Testis (tissue), 3 donors: ENCODE measurements around the gene MICAL1. TPM values are rescaled to one million over a fixed set of nuclear protein-coding genes. Genes with fewer than 3 reads are reported as not detected.

Source experiments
- DNase-seq: peaks from one replicate; pipeline ENCODE4 v3.0.0-alpha.2; 2019
- H3K27ac ChIP-seq, 2 donors: fragments of 200-600 bp; sonication (generic); one replicate each; pipeline ENCODE4 v1.5.1; 2019
- H3K27me3 ChIP-seq: fragments of 200-600 bp; sonication (generic); one replicate; pipeline ENCODE4 v1.5.1; 2019
- H3K36me3 ChIP-seq: fragments of 200-600 bp; sonication (generic); one replicate; pipeline ENCODE4 v1.5.1; 2017; ENCODE audit warnings: low read depth; ENCODE audit errors: missing control alignments
- H3K4me1 ChIP-seq: fragments of 200-600 bp; sonication (generic); one replicate; pipeline ENCODE4 v1.5.1; 2019
- H3K4me3 ChIP-seq, 2 donors: fragments of 200-600 bp; sonication (generic); one replicate each; pipeline ENCODE4 v1.5.1; 2017 to 2019
- H3K9me3 ChIP-seq: fragments of 200-600 bp; sonication (generic); one replicate; pipeline ENCODE4 v1.5.1; 2017
- CTCF ChIP-seq, 3 experiments: fragments of 450-650 bp in 2 of 3; fragments of 200-600 bp in 1 of 3; sonication (generic) in 1 of 3; IDR thresholded peaks; one replicate each; pipeline ENCODE4 v1.5.1; 2016 to 2019; ENCODE audit warnings: antibody characterized with exemption in 3 of 3, mild to moderate bottlenecking in 2 of 3, moderate library complexity in 1 of 3
- POLR2A ChIP-seq: fragments of 450-650 bp; IDR thresholded peaks from one replicate; pipeline ENCODE4 v1.6.1; 2017; ENCODE audit warnings: antibody characterized with exemption, mild to moderate bottlenecking, moderate library complexity
- WGBS, 2 donors: methylation state at CpG; one replicate each; pipeline ENCODE4 v1.1.5; 2018; 5-methylcytosine and 5-hydroxymethylcytosine counted together
- intact Hi-C: fragments of 100-400 bp; cut with DNase I; formaldehyde crosslinking; loops from one replicate; pipeline ENCODE4 v1.15.1; 2023; ENCODE audit warnings: low total_unique reads
- polyA plus RNA-seq: library from polyadenylated mRNA; stranded (reverse); fragments of 350-450 nt; fragmentation: Illumina TruSeq; extraction: RNeasy Lipid Tissue Mini Kit (QIAGEN cat#74804); gene quantifications from one replicate; pipeline ENCODE4 v1.2.3, GENCODE V29; 2014; ENCODE audit warnings: low read depth, low replicate concordance; ENCODE audit not compliant: insufficient read depth
- total RNA-seq, 2 donors: library from RNA; depleted of rRNA; stranded (reverse); fragments of >200 nt; gene quantifications; one replicate each; pipeline ENCODE4 v1.2.3, GENCODE V29; 2016

The MICAL1 gene
- total and polyA plus RNA-seq, 3 donors from 2014 or later: 34.6 to 61.9 (median 50.3) TPM

GRCh38 chr6:109456111-109456583, 575 bp upstream of the MICAL1 start:
- no peak for TF ChIP-seq CTCF (IDR thresholded peaks at IDR 0.05)

GRCh38 chr6:109454496-109455436, 806 bp downstream of the MICAL1 start:
- H3K27me3 ChIP-seq: no peaks in the 10 kb centered on the region
- peak overlapping the region; percentile 74 to 91 for H3K27ac ChIP-seq
- TF ChIP-seq POLR2A: no peak
- TF ChIP-seq CTCF (IDR thresholded peaks at IDR 0.05): no peak
- intact Hi-C loops: no loop called here
- 4% methylated on average over 39 to 46 of the region's 48 CpGs for WGBS, 2 donors
- no peaks in the 10 kb centered on the region for H3K9me3 ChIP-seq
- peak overlapping the region; percentile 72 to 86 for H3K4me3 ChIP-seq
- H3K36me3 ChIP-seq: no peaks in the 10 kb centered on the region
- DNase-seq: peak; percentile 50
- peaks cover 19% of the 10 kb centered on the region for H3K4me1 ChIP-seq

More at GRCh38 chr6:109456111-109456583, 575 bp upstream of the MICAL1 start:
- Histone ChIP-seq H3K27ac (peak overlapping the region; percentile 74 to 91), H3K4me1 (peaks cover 19% of the 10 kb centered on the region), H3K9me3 (no peaks in the 10 kb centered on the region), H3K36me3 (no peaks in the 10 kb centered on the region), H3K4me3 (peak overlapping the region; percentile 72 to 86), H3K27me3 (no peaks in the 10 kb centered on the region)
- peak; percentile 35 for DNase-seq
- intact Hi-C loops: no loop called here
- WGBS, 2 donors: 4 to 30% methylated on average over 2 to 36 of the region's 38 CpGs

GRCh38 chr6:109453594-109454495, 1.7 kb downstream of the MICAL1 start:
- H3K27ac ChIP-seq: peak overlapping the region; percentile 74 to 91
- peaks cover 19% of the 10 kb centered on the region for H3K4me1 ChIP-seq
- peak; percentile 61 for DNase-seq
- H3K4me3 ChIP-seq: peak overlapping the region in 1 of 2 donors; percentile 86
- no peaks in the 10 kb centered on the region for H3K36me3 ChIP-seq
- no peaks in the 10 kb centered on the region for H3K27me3 ChIP-seq
- TF ChIP-seq POLR2A: no peak
- TF ChIP-seq CTCF (IDR thresholded peaks at IDR 0.05): no peak
- intact Hi-C loops: no loop called here
- no peaks in the 10 kb centered on the region for H3K9me3 ChIP-seq
- WGBS, 2 donors: 80 to 88% methylated on average over 21 to 27 of the region's 27 CpGs

GRCh38 chr6:109453156-109453555, 2.4 kb downstream of the MICAL1 start:
- Histone ChIP-seq H3K9me3 (no peaks in the 10 kb centered on the region), H3K4me3 (no peak overlapping the region), H3K27me3 (no peaks in the 10 kb centered on the region), H3K27ac (no peak overlapping the region), H3K4me1 (peaks cover 19% of the 10 kb centered on the region), H3K36me3 (no peaks in the 10 kb centered on the region)
- DNase-seq: no peak
- WGBS, 2 donors: 78 to 88% methylated on average over 2 of the region's 2 CpGs
- TF ChIP-seq CTCF (IDR thresholded peaks at IDR 0.05) (no peak), POLR2A (no peak)
- intact Hi-C loops: no loop called here
